CD4-positive, alpha-beta T cell treated with Interleukin-15 for 1 hour (primary cell): Measurements from ENCODE around the gene MAP3K8.

ENCODE experiments used
- DNase-seq: peaks from one replicate; pipeline ENCODE4 v3.0.0-alpha.2; 2020

MAP3K8 gene

DNA sequence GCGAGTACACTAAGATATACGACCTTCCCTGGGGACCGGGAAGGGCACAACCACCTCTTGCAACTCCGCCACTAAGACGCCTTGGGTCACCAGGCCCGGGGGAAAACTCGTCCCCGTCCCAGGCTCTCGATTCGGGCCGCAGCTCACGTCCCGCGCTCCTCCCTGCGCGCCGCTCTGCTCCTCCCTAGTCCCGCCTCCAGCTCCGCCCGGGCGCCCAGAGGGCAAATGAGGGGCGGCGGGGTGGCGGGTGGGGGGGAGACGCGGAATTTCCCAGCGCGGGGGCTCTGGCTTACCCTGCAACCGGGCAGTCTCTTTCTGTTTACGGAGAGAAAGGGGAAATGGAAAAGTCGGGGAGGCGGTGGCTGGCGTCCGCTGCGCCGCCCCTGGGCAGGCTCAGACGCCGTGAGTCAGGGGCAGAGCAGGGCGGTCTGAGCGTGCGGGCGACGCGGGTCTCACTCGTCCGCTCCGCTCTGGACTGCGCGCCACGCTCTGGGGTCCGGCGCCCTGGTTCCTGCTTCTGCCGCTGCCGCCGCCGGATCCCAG, at the start of gene MAP3K8:
TSS of gene MAP3K8 (plus strand) at position 455 of the 543 bp plus-strand sequence. CDS start 4,755 bp downstream, outside the sequence.
- DNase-seq = peak; percentile 92

DNA sequence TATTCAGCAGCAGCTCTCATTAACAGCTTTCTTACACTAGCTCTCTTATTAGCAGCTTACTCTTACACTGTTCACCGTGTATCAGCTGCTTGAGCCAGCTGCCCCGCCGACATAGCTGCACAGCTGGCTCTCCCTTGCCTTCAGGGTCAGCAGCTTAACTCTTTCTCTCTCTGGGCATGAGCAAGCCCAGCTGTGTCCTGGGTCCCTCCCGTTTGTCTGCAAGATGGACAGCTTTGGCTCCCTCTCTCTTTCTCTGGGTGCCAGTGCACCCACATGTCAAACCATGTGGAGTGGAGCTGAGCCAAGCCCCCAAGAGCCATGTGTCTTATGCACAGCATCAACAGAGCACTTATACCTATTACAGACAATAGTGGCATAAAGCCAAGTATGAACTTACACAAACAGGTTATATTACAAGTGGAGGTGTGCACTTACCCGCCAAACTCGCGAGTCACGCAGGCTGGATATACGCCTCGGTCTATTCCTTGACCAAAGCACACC, 49.2 kb upstream of the MAP3K8 start:
- DNase-seq = no peak

DNA sequence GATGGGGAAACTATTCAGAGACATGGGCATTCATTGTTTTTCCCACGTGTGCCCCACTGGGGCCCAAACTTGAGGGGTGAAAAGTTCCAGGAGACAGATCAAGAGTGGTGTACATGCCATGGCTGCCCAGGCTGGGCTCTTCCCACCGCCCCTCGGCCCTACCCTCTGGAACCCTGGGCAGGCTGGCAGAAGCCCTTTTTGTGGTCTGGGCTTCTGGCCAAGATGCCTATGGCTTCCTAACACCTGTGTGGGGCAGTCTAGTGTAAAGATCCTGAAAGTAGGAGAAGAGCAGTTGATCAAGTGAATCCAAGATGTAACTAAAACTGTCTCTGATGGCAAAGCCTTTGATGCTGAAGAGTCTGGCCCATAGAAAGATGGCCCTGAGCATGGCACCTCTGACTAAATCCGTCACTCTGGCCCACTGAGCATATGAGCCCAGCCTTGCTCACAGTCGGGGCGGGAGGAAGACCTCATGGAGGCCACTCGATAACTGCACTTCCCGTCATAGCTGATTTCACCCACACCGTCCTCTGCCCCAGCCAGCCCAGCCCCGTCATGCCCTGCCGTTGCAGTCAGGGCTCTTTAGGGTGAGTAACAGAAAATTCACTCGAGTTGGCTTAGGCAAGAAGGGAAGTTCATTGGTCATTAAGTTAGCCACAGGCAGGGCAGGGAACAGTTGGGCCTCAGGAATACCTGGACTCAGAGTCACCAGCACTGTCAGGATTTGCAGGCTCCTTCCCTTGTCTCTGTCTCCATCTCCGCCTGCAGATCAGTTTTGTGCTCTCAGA, 47.0 kb upstream of the MAP3K8 start:
- DNase-seq = no peak

- no peak for DNase-seq
These were observed 46.2 kb upstream of the MAP3K8 start for GRCh38 chr10:30387646-30388243.

DNA sequence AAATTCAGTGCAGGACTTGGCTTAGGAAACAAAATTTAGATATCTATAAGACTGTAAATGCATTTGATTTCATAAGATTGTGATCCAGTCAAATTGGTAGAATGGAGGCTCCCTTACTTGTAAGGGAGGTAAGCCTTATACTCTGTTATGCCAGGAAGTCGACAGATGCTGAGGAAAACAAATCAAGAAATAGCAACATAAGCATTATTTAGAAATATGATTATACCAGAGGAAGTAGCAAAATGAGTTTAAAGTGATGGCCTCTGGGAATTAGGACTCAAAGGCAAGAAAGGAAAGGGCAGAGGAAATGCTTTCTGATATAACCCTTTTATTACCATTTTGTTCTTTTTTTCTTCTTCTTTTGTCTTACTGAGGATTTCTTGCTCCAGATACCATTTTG, 44.4 kb upstream of the MAP3K8 start:
- DNase-seq = no peak

DNA sequence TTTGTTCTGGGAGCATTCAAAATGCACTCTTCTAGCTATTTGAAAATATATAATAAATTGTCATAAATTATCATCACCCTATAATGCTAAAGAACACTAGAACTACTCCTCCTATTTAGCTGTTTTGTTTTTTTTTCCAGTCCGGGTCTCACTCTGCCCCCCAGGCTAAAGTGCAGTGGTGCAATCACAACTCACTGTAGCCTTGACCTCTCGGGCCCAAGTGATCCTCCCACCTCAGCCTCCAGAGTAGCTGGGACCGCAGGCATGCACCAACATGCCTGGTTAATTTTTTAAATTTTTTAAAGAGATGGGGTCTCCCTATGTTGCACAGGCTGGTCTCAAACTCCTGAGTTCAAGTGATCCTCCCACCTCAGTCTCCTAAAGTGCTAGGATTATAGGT, 43.8 kb upstream of the MAP3K8 start:
- DNase-seq = no peak

DNA sequence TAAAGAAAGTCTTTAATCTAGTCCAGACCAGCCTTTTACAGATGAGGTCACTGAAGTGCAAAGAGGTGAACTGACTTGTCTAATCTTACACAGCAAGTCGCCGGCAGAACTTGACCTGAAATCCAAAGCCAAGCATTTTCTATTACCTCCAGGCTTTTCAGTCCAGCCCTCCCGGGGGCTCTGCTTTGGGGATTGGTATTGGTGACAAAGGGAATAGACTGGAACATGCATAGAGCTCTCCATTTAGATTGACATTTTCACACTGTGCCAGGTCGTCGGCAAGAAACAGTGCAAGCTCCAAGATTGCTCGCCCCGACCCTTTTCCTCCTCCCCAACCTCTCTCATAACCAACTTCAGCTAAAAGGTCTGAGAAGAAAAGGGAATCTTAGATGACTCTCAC, 42.7 kb upstream of the MAP3K8 start:
- no peak for DNase-seq

GRCh38 chr10:30392564-30392990, 41.4 kb upstream of the MAP3K8 start:
- DNase-seq = peak; percentile 70

GRCh38 chr10:30396293-30396692, 37.7 kb upstream of the MAP3K8 start:
- DNase-seq = no peak

- no peak for DNase-seq
These were observed 37.3 kb upstream of the MAP3K8 start for GRCh38 chr10:30396698-30397097.

GRCh38 chr10:30398193-30398592, 35.8 kb upstream of the MAP3K8 start:
- DNase-seq = no peak

DNA sequence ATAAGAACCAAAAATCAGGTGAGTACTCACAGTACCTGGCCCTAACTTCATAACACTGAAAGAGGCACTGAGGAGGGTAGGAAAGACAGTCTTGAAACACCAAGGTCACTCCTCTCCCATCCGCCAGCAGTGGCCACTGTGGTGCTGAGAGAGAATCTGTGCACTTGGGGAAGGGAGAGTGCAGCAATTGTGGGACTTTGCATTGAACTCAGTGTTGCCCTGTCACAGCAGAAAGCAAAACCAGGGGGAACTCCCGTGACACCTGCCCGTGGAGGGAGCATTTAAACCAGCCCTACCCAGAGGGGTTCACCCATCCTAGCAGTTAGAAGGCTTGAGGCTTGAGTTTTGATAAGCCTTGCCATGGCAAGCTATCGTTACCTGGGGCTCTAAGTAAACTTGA, 35.2 kb upstream of the MAP3K8 start:
- DNase-seq = no peak

- DNase-seq = no peak
These were observed 30.5 kb upstream of the MAP3K8 start for GRCh38 chr10:30403494-30403893.

DNA sequence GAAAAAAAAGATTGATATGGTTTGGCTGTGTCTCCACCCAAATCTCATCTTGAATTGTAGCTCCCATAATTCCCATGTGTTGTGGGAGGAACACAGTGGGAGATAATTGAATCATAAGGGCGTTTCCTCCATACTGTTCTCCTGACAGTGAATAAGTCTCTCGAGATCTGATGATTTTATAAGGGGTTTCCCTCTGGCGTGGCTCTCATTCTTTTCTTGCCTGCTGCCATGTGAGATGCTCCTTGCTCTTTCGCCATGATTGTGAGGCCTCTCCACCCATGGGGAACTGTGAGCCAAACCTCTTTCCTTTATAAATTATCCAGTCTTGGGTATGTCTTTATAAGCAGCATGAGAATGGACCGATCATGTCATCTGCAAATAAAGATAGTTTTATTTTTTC, 29.4 kb upstream of the MAP3K8 start:
- DNase-seq = no peak

GRCh38 chr10:30411263-30411662, 22.7 kb upstream of the MAP3K8 start:
- DNase-seq = no peak

GRCh38 chr10:30412901-30413300, 21.1 kb upstream of the MAP3K8 start:
- no peak for DNase-seq

DNA sequence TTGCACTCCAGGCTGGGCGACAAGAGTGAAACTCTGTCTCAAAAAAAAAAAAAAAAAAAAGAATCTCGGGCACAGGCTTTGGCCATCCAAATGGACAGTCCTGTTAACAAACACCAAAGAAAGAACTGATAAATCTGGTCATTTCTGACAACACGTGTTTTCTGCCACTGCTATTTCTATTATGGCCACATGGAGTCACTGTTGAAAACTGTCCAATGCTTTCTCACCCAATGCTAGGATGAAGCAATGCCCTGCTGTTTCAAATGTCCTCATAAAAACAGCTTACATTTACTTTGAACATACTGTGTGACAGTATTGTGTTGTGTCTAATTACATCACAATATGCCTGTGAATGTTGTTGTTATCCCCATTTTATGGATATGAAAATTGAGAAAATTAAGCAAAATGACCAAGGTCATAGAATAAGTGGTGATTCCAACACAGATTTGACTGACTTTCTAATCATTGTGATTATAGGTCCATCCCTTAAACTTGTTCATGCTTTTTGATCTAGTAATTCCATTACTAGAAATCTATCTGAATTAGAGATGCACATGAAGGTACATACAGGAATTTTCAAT, 19.9 kb upstream of the MAP3K8 start:
- peak; percentile 46 for DNase-seq

DNA sequence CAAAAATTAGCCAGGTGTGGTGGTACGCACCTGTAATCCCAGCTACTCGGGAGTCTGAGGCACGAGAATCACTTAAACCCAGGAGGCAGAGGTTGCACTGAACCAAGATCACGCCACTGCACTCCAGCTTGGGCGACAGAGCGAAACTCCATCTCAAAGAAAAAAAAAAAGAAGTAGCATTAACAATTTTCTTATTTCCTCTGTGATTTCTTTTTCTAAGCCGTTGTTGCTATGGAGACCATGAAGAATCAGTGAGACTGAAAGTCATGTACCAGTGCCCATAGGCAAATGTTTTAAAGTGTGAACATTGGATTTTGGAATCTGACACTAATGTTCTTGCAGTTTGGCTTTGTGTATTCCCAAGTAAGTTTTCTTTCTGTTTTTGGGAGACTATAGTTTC, 18.4 kb upstream of the MAP3K8 start:
- DNase-seq = peak; percentile 42

DNA sequence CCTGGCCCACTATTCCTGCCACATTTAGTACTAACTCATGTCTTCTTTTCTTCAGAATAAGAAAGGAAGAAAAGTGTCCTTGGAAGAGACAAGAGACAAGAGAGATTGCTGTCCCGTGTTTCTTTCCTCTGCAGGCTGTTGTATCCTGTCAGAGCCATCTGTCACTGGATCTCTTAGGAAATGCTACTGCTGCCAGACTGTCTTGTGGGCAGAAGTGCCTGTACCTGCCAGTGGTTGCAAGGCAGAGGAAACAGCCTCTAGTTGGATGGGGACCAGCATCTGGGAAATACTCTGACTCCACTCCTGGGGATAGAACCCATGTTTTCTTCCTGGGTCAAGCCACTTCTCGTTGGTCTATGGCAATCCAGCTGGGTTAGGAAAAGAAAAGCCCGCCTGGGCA, 16.7 kb upstream of the MAP3K8 start:
- DNase-seq = no peak

- DNase-seq = no peak
These were observed 13.7 kb upstream of the MAP3K8 start for GRCh38 chr10:30420266-30420665.

DNA sequence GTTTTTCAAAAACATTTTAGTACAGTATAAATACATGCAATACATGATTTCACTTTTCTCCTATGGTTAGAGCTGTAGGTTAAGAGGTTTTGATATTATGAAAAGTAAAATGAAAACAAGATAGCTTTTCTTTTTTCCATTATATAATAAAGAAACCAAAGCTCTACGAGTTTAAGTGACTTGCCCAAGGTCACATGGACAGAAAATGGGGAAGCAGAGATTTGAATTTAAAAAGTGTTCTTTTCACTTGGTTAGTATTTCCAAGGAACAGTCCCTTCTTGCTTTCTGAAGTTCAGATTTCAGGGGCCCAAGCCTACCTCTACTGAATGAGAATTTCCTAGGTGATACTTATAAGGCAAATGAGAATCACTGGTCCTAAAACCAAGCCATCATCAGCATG, 13.2 kb upstream of the MAP3K8 start:
- DNase-seq = no peak

GRCh38 chr10:30422151-30422695, 11.8 kb upstream of the MAP3K8 start:
- no peak for DNase-seq

DNA sequence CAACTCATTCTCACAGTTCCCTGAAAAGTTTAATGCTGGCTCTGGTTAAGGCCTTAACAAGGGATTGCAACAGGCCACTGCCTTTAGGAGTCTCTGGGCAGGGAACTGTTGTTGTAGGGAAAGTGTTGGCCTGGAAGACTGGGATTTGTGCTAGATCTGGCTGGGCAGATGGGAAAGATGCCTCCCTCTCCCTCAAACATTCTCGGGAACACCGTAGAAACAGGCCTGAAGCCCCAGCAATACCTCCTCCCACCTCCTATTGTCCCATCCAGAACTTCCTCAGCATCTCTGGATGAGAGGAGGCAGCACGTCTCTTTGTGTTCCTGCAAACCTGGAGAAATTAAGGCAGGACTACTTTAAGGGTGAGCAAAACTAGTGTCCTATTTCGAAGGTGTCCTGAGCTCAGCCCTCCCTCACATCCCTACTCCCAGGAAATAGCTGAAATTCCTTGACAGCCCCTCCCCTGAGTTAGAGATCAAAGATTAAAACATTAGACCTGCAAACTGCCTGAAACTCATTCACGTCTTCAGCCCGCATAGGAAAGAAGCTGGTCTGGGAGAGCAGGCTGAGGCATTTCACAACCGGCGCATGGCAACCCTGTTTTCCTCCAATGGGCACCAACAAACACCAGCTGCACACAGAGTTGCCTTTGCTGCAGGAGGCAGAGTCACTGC, 10.9 kb upstream of the MAP3K8 start:
- peak; percentile 62 for DNase-seq
